HepG2 (cell line): ENCODE measurements around the gene HOXA5. TPM values are rescaled to one million over a fixed set of nuclear protein-coding genes. Genes with fewer than 3 reads are reported as not detected.
A peak's percentile ranks its signal among the peaks of the same experiment; 100 is the strongest.

ENCODE experiments used
- ASH2L ChIP-seq: fragments of 300-600, 200-600 bp; sonication (generic); IDR thresholded peaks from 2 replicates; pipeline ENCODE4 v1.7.0; 2017; ENCODE audit warnings: low read depth, mild to moderate bottlenecking, moderate library complexity, mixed read lengths, low read length; ENCODE audit not compliant: insufficient read length
- BRCA1 ChIP-seq: sonication (generic); formaldehyde crosslinking; IDR thresholded peaks from 2 replicates; pipeline ENCODE4 v1.4.0; 2020; ENCODE audit warnings: missing genetic modification reagents
- DPF2 ChIP-seq: sonication (generic); formaldehyde crosslinking; IDR thresholded peaks from 2 replicates; pipeline ENCODE4 v1.4.0; 2020; ENCODE audit warnings: mild to moderate bottlenecking, low read depth, missing genetic modification reagents, borderline replicate concordance
- FOXC1 ChIP-seq: sonication (generic); formaldehyde crosslinking; IDR thresholded peaks from 2 replicates; pipeline ENCODE4 v1.8.0; 2022; ENCODE audit warnings: mild to moderate bottlenecking, missing genetic modification reagents, borderline replicate concordance
- HNRNPK ChIP-seq: fragments of 200-400 bp; formaldehyde crosslinking; IDR thresholded peaks from 2 replicates; pipeline ENCODE4 v1.6.1; 2018; ENCODE audit warnings: low read length, low read depth, moderate library complexity, mild to moderate bottlenecking; ENCODE audit not compliant: poor library complexity, severe bottlenecking
- LCORL ChIP-seq, 2 experiments: fragments of 450-650 bp in 1 of 2; sonication (generic) in 1 of 2; formaldehyde crosslinking in 1 of 2; IDR thresholded peaks; 2 replicates each; pipeline versions ENCODE4 v1.5.0 to v1.6.1; 2017 to 2020; ENCODE audit warnings: antibody characterized with exemption in 1 of 2, missing genetic modification reagents in 1 of 2
- MED1 ChIP-seq: sonication (generic); formaldehyde crosslinking; IDR thresholded peaks from 2 replicates; pipeline ENCODE4 v1.4.0; 2020; ENCODE audit warnings: missing genetic modification reagents
- NFE2L1 ChIP-seq: sonication (generic); formaldehyde crosslinking; IDR thresholded peaks from 2 replicates; pipeline ENCODE4 v1.4.0; 2020; ENCODE audit warnings: missing genetic modification reagents, mild to moderate bottlenecking, borderline replicate concordance
- NKX3-1 ChIP-seq: sonication (generic); formaldehyde crosslinking; IDR thresholded peaks from 2 replicates; pipeline ENCODE4 v1.5.0; 2020; ENCODE audit warnings: missing genetic modification reagents
- NONO ChIP-seq, 2 experiments: fragments of 450-650 bp in 1 of 2; sonication (generic) in 1 of 2; formaldehyde crosslinking in 1 of 2; IDR thresholded peaks in 1 of 2; conservative IDR thresholded peaks in 1 of 2; 2 replicates each; pipeline versions ENCODE4 v1.6.1 to v1.8.0; 2017 to 2022; ENCODE audit warnings: mild to moderate bottlenecking in 1 of 2, missing genetic modification reagents in 1 of 2, moderate library complexity in 1 of 2
- PATZ1 ChIP-seq: sonication (generic); formaldehyde crosslinking; IDR thresholded peaks from 2 replicates; pipeline ENCODE4 v1.4.0; 2020; ENCODE audit warnings: missing genetic modification reagents
- PHF8 ChIP-seq: sonication (generic); formaldehyde crosslinking; IDR thresholded peaks from 2 replicates; pipeline ENCODE4 v1.5.0; 2020; ENCODE audit warnings: missing genetic modification reagents
- RBFOX2 ChIP-seq: fragments of 200-400 bp; formaldehyde crosslinking; IDR thresholded peaks from 2 replicates; pipeline ENCODE4 v1.6.1; 2017; ENCODE audit warnings: low read depth, mild to moderate bottlenecking, low read length
- SIX1 ChIP-seq: sonication (generic); formaldehyde crosslinking; IDR thresholded peaks from 2 replicates; pipeline ENCODE4 v1.4.0; 2020; ENCODE audit warnings: missing genetic modification reagents, borderline replicate concordance
- STAG1 ChIP-seq: sonication (generic); formaldehyde crosslinking; IDR thresholded peaks from 2 replicates; pipeline ENCODE4 v1.4.0; 2020; ENCODE audit warnings: missing genetic modification reagents
- YEATS4 ChIP-seq: sonication (generic); formaldehyde crosslinking; IDR thresholded peaks from 2 replicates; pipeline ENCODE4 v1.4.0; 2020; ENCODE audit warnings: missing genetic modification reagents, borderline replicate concordance
- ZFX ChIP-seq: sonication (generic); formaldehyde crosslinking; IDR thresholded peaks from 2 replicates; pipeline ENCODE4 v1.4.0; 2020; ENCODE audit warnings: mild to moderate bottlenecking, low read depth, missing genetic modification reagents, moderate library complexity
- ZFY ChIP-seq: sonication (generic); formaldehyde crosslinking; IDR thresholded peaks from 2 replicates; pipeline ENCODE4 v1.4.0; 2020; ENCODE audit warnings: missing genetic modification reagents
- ZFYVE20 ChIP-seq: sonication (generic); formaldehyde crosslinking; IDR thresholded peaks from 2 replicates; pipeline ENCODE4 v1.8.0; 2023; ENCODE audit warnings: low read depth, mild to moderate bottlenecking, moderate library complexity, missing genetic modification reagents, borderline replicate concordance
- ZNF362 ChIP-seq: sonication (generic); formaldehyde crosslinking; IDR thresholded peaks from 2 replicates; pipeline ENCODE4 v1.4.0; 2020; ENCODE audit warnings: missing genetic modification reagents, mild to moderate bottlenecking, borderline replicate concordance
- ZNF562 ChIP-seq: sonication (generic); formaldehyde crosslinking; IDR thresholded peaks from 2 replicates; pipeline ENCODE4 v1.8.0; 2022; ENCODE audit warnings: missing genetic modification reagents, borderline replicate concordance
- ZNF639 ChIP-seq: conservative IDR thresholded peaks from 2 replicates; pipeline ENCODE4 v1.6.1; 2018; ENCODE audit warnings: missing genetic modification reagents
- polyA plus RNA-seq, 8 experiments: library from polyadenylated mRNA; depleted of rRNA in 3 of 8; stranded (reverse) in 7 of 8; unstranded in 1 of 8; fragments of >200 nt; fragmentation: Illumina TruSeq in 4 of 8; extraction: Trizol in 4 of 8; gene quantifications; 2 replicates each; pipeline versions ENCODE4 v1.2.1 to v1.2.3, GENCODE V29; 2011 to 2016; ENCODE audit warnings: low read depth in 4 of 8, missing spikeins in 1 of 8, mixed read lengths in 1 of 8; ENCODE audit not compliant: insufficient read depth in 1 of 8
- total RNA-seq, 5 experiments: library from RNA; depleted of rRNA; stranded (reverse); fragments of >200 nt; fragmentation: Illumina TruSeq; extraction: Trizol; gene quantifications; 2 replicates each; pipeline ENCODE4 v1.2.3, GENCODE V29; 2016; ENCODE audit warnings: low read depth in 1 of 5
- TF ChIP-seq, protein P1 (sequence below): sonication (generic); formaldehyde crosslinking; IDR thresholded peaks from 2 replicates; pipeline ENCODE4 v1.4.0; 2020; ENCODE audit warnings: mild to moderate bottlenecking, missing genetic modification reagents

Gene HOXA5
- total and polyA plus RNA-seq, 2 of the 13 experiments (the other 11 are each of a cell fraction or from before 2014, with no cell fraction given), result 3.2 to 3.6 TPM

- TF ChIP-seq ZNF362 (CRISPR knock-in tag), result 0 out of 2 replicates have a peak, but pooled peaks have one; percentile 18
- peak; percentile 81 for TF ChIP-seq HNRNPK
- TF ChIP-seq, protein P1, sequence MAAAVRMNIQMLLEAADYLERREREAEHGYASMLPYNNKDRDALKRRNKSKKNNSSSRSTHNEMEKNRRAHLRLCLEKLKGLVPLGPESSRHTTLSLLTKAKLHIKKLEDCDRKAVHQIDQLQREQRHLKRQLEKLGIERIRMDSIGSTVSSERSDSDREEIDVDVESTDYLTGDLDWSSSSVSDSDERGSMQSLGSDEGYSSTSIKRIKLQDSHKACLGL (CRISPR knock-in tag), result no peak
- TF ChIP-seq NKX3-1 (CRISPR knock-in tag), result peak; percentile 59; the same call in 1 of the 2 replicates
- TF ChIP-seq LCORL (IDR thresholded peaks at IDR 0.05), result no peak
- no peak for TF ChIP-seq LCORL (CRISPR knock-in tag; IDR thresholded peaks at IDR 0.05)
- peak; percentile 36; the same call in 1 of the 2 replicates for TF ChIP-seq MED1 (CRISPR knock-in tag)
- TF ChIP-seq ZFYVE20 (CRISPR knock-in tag), result no peak
- TF ChIP-seq PATZ1, result peak; percentile 85
- peak; percentile 54 for TF ChIP-seq PHF8
- TF ChIP-seq ZNF562 (CRISPR knock-in tag), result peak; percentile 44; the same call in 1 of the 2 replicates
- no peak for TF ChIP-seq DPF2 (CRISPR knock-in tag)
- TF ChIP-seq ZFY (CRISPR knock-in tag), result peak; percentile 70
- TF ChIP-seq NONO (IDR thresholded peaks at IDR 0.05), result no peak
- TF ChIP-seq NONO (CRISPR knock-in tag; conservative IDR thresholded peaks at IDR 0.05), result 0 out of 2 replicates have a peak, but pooled peaks have one; percentile 33
- TF ChIP-seq BRCA1 (CRISPR knock-in tag), result no peak
- TF ChIP-seq ZFX (CRISPR knock-in tag), result peak; percentile 62
- peak; percentile 34; the same call in 1 of the 2 replicates for TF ChIP-seq RBFOX2
- no peak for TF ChIP-seq SIX1 (CRISPR knock-in tag)
- no peak for TF ChIP-seq ZNF639 (CRISPR knock-in tag)
- no peak for TF ChIP-seq ASH2L
- TF ChIP-seq FOXC1 (CRISPR knock-in tag), result peak; percentile 55; the same call in 1 of the 2 replicates
- TF ChIP-seq STAG1 (CRISPR knock-in tag), result peak; percentile 40
- TF ChIP-seq NFE2L1 (CRISPR knock-in tag), result no peak
- peak; percentile 50; the same call in 1 of the 2 replicates for TF ChIP-seq YEATS4
Measured at GRCh38 chr7:27129729-27130539, 13.5 kb downstream of the HOXA5 start (continued).
